Right lobe of liver (tissue), 6 donors: ENCODE measurements around the gene GCKR. TPM values are rescaled to one million over a fixed set of nuclear protein-coding genes. Genes with fewer than 3 reads are reported as not detected.

ENCODE experiments used
- ATAC-seq, 4 donors: fragments of 200-7000 bp; cut with Tn5 transposase; one replicate each; pipeline ENCODE4 v1.9.1; 2020; ENCODE audit warnings: mild to moderate bottlenecking in 4 of 4, moderate library complexity in 4 of 4
- DNase-seq, 3 donors: peaks; one replicate each; pipeline ENCODE4 v3.0.0-alpha.2; 2020
- H3K27ac ChIP-seq, 3 donors: fragments of 200-600 bp; one replicate each; pipeline ENCODE4 v1.8.0; 2022
- H3K27me3 ChIP-seq, 2 donors: fragments of 200-600 bp; one replicate each; pipeline ENCODE4 v1.8.0; 2022
- H3K36me3 ChIP-seq, 4 donors: fragments of 200-600 bp; sonication (generic) in 1 of 4; one replicate each; pipeline versions ENCODE4 v1.5.1 to v1.8.0; 2017 to 2022; ENCODE audit warnings: control low read depth in 1 of 4
- H3K4me1 ChIP-seq, 4 donors: fragments of 200-600 bp; sonication (generic) in 1 of 4; one replicate each; pipeline versions ENCODE4 v1.5.1 to v1.8.0; 2017 to 2022; ENCODE audit warnings: control low read depth in 1 of 4
- H3K4me3 ChIP-seq, 3 donors: fragments of 200-600 bp; one replicate each; pipeline ENCODE4 v1.8.0; 2022
- H3K9me3 ChIP-seq, 4 donors: fragments of 200-600 bp; sonication (generic) in 1 of 4; one replicate each; pipeline versions ENCODE4 v1.5.1 to v1.8.0; 2017 to 2022; ENCODE audit warnings: control low read depth in 1 of 4
- CTCF ChIP-seq, 4 donors: fragments of 200-600 bp in 3 of 4; fragments of 450-650 bp in 1 of 4; IDR thresholded peaks; one replicate each; pipeline versions ENCODE4 v1.5.1 to v1.8.0; 2016 to 2022; ENCODE audit warnings: antibody characterized with exemption in 4 of 4, mild to moderate bottlenecking in 2 of 4
- POLR2A ChIP-seq: fragments of 450-650 bp; IDR thresholded peaks from one replicate; pipeline ENCODE4 v1.6.1; 2017; ENCODE audit warnings: antibody characterized with exemption, mild to moderate bottlenecking
- WGBS: methylation state at CpG from one replicate; pipeline ENCODE4 v1.1.6; 2018; ENCODE audit warnings: low coverage, low lambda C conversion rate; ENCODE audit not compliant: insufficient coverage; ENCODE audit errors: missing lambda C conversion rate; 5-methylcytosine and 5-hydroxymethylcytosine counted together
- intact Hi-C, 2 donors: fragments of 100-400 bp; cut with DNase I; formaldehyde crosslinking; loops; one replicate each; pipeline versions ENCODE4 v1.11.2 to v1.14.1; 2022
- total RNA-seq, 6 experiments: library from RNA; depleted of rRNA in 2 of 6; stranded (reverse); fragments of >200 nt in 2 of 6; fragmentation: NEBNext Ultra II Directional in 3 of 6; extraction: Animal tissue kit (Norgen Biotek cat#: 25700) in 3 of 6; gene quantifications; one replicate each; pipeline versions ENCODE4 v1.1.0 to v1.2.4, GENCODE V29; 2016 to 2023
- donor health status: DM: no; HTN: yes; CAD: no.
- donor health status: DM: no; HTN: no; CAD: no.
- donor health status: DM: no; HTN: no; CAD: no.
- donor health status: DM: no; HTN: yes; CAD: no.
- donor health status: DM: no; HTN: yes; CAD: no.

GCKR gene
- total RNA-seq, 6 experiments from 2014 or later: 57.9 to 164 (median 115) TPM

GRCh38 chr2:27494284-27494943, 2.2 kb upstream of the GCKR start:
- intact Hi-C loops: no loop called here
- H3K9me3 ChIP-seq: no peaks in the 10 kb centered on the region
- peak; percentile 87 to 92 (median 89) for DNase-seq
- peaks cover 0 to 42% (median 10%) of the 10 kb centered on the region in 4 donors for H3K4me1 ChIP-seq
- H3K4me3 ChIP-seq: peak overlapping the region; percentile 58 to 73 (median 63)
- H3K27ac ChIP-seq: peak overlapping the region; percentile 81 to 95 (median 92)
- peak; percentile 50 to 67 (median 58) for ATAC-seq
- WGBS: 12% methylated on average over 17 of the region's 35 CpGs
- H3K27me3 ChIP-seq: no peaks in the 10 kb centered on the region
- peak; percentile 94 for TF ChIP-seq POLR2A
- TF ChIP-seq CTCF (IDR thresholded peaks at IDR 0.05): no peak
- peaks cover 0 to 7% (median 0%) of the 10 kb centered on the region in 4 donors for H3K36me3 ChIP-seq

- Histone ChIP-seq H3K27ac (peak within 1 kb of the TSS; percentile 81 to 95 (median 92)), H3K27me3 (no peaks in the 10 kb centered on the region), H3K4me3 (peak within 1 kb of the TSS; percentile 58 to 73 (median 63)), H3K4me1 (peaks cover 0 to 43% (median 9%) of the 10 kb centered on the region in 4 donors), H3K36me3 (peaks cover 0 to 7% (median 0%) of the 10 kb centered on the region in 4 donors), H3K9me3 (no peaks in the 10 kb centered on the region)
- peak; percentile 48 to 58 (median 56) for DNase-seq
- TF ChIP-seq CTCF (IDR thresholded peaks at IDR 0.05) (no peak), POLR2A (peak; percentile 82)
- 0% methylated on average over 11 of the region's 70 CpGs for WGBS
- ATAC-seq: peak; percentile 3 to 33 (median 16)
- intact Hi-C loops: no loop called here
Measured at GRCh38 chr2:27494944-27495554, 1.6 kb upstream of the GCKR start, which contains the start of gene FNDC4. TSS of gene FNDC4 (minus strand) at chr2:27495200. CDS start at chr2:27494679, 521 bp downstream.

GRCh38 chr2:27495840-27496356, 741 bp upstream of the GCKR start:
- WGBS: 28% methylated on average over 4 of the region's 4 CpGs
- Histone ChIP-seq H3K4me1 (peaks cover 0 to 47% (median 10%) of the 10 kb centered on the region in 4 donors), H3K36me3 (peaks cover 0 to 7% (median 0%) of the 10 kb centered on the region in 4 donors), H3K4me3 (peak overlapping the region in 2 of 3 donors; percentile 63 to 73), H3K27ac (peak overlapping the region; percentile 81 to 95 (median 92)), H3K9me3 (no peaks in the 10 kb centered on the region), H3K27me3 (no peaks in the 10 kb centered on the region)
- DNase-seq: no peak
- TF ChIP-seq POLR2A: no peak
- TF ChIP-seq CTCF (IDR thresholded peaks at IDR 0.05): no peak
- intact Hi-C loops: no loop called here
- peak; percentile 11 to 50 (median 18) for ATAC-seq

- TF ChIP-seq POLR2A (no peak), CTCF (IDR thresholded peaks at IDR 0.05) (no peak)
- Histone ChIP-seq H3K4me1 (peaks cover 0 to 58% (median 14%) of the 10 kb centered on the region in 4 donors), H3K36me3 (peaks cover 0 to 6% (median 0%) of the 10 kb centered on the region in 4 donors), H3K9me3 (no peaks in the 10 kb centered on the region), H3K27me3 (no peaks in the 10 kb centered on the region), H3K27ac (peak overlapping the region; percentile 81 to 95 (median 92)), H3K4me3 (peak overlapping the region; percentile 48 to 64 (median 63))
- intact Hi-C loops: no loop called here
- DNase-seq (no peak), ATAC-seq (no peak)
- 23% methylated on average over 3 of the region's 4 CpGs for WGBS
Measured at GRCh38 chr2:27497288-27497627, 619 bp downstream of the GCKR start.
